ENCODE data around the gene CHST11. TPM values are rescaled to one million over a fixed set of nuclear protein-coding genes. Genes with fewer than 3 reads are reported as not detected.

CHST11 gene
- total RNA-seq, 1 experiment from 2014 or later: 6.7 TPM

DNA sequence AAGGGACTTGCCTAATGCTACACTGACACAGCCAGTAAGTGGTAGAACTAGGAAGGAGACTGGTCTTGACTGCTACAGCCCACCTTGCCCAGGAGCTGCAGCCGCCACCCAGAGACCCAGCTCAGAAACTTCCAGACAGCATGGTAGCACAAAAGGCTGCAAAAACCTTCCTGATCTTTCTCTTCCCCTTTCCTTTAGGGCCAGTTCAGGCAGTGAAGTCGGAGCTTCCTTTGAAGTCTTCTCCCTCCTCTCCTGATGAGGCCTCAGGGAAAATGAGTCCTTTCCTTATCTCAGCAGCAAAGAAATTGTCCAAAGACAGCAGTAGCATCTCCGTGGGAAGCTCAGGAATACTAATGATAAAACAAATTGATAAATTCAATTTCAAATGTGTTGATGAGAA, 21.0 kb upstream of the CHST11 start:
- Histone ChIP-seq H2BK15ac (ENCODE audit: low read depth, low read length) (no peak overlapping the region), H4K8ac (replicated peaks; ENCODE audit: insufficient read length, low read depth, low read length) (no peak overlapping the region), H3K9me3 (ENCODE audit: control insufficient read depth, low read depth, low read length) (no peaks in the 10 kb centered on the region), H4K91ac (ENCODE audit: insufficient read length, low read depth, low read length) (no peak overlapping the region), H3K23me2 (ENCODE audit: insufficient read length, low read depth, low read length, poor library complexity, severe bottlenecking) (no peaks in the 10 kb centered on the region), H3K9ac (ENCODE audit: extremely low read depth, insufficient read length, low read length) (no peak overlapping the region), H3K4me1 (ENCODE audit: insufficient read depth, low read length) (no peaks in the 10 kb centered on the region), H3K27ac (ENCODE audit: insufficient read length, low read depth, low read length) (no peak overlapping the region), H3K4ac (ENCODE audit: low read depth, low read length) (no peak overlapping the region), H3T11ph (ENCODE audit: low read length) (no peak overlapping the region), H2BK120ac (ENCODE audit: low read depth, low read length, poor library complexity, severe bottlenecking) (no peak overlapping the region), H2BK12ac (ENCODE audit: insufficient read length, low read depth, low read length) (no peak overlapping the region), H2BK5ac (ENCODE audit: insufficient read length, low read length) (no peak overlapping the region), H3K23ac (ENCODE audit: insufficient read length, low read depth, low read length) (no peak overlapping the region), H3K4me2 (ENCODE audit: insufficient read depth, insufficient read length, low read length) (no peak overlapping the region), H3K79me1 (ENCODE audit: insufficient read depth, low read depth, low read length, poor library complexity, severe bottlenecking) (no peaks in the 10 kb centered on the region), H2AFZ (ENCODE audit: low read length) (no peak overlapping the region), H4K5ac (ENCODE audit: insufficient read length, low read depth, low read length) (no peak overlapping the region), H4K20me1 (ENCODE audit: control insufficient read depth, insufficient read depth, insufficient read length) (no peaks in the 10 kb centered on the region), H3K79me2 (ENCODE audit: insufficient read depth, low read length) (no peaks in the 10 kb centered on the region), H2AK5ac (ENCODE audit: insufficient read length, low read length) (no peak overlapping the region), H2BK20ac (ENCODE audit: low read depth, low read length, poor library complexity, severe bottlenecking) (no peak overlapping the region), H3K56ac (ENCODE audit: insufficient read length, low read depth, low read length) (no peak overlapping the region), H3K27me3 (ENCODE audit: insufficient read depth, low read length) (no peaks in the 10 kb centered on the region), H3K14ac (ENCODE audit: insufficient read depth, low read length) (no peak overlapping the region), H3K18ac (ENCODE audit: insufficient read length, low read depth, low read length) (no peak overlapping the region)
- no CpG with 5 or more reads among the region's 3 CpGs for WGBS (ENCODE audit: extremely low coverage, insufficient read length, low lambda C conversion rate)
- Mint-ChIP-seq H3K27me3 (ENCODE audit: low read depth) (no peaks in the 10 kb centered on the region; the same call in 1 of the 2 replicates), H3K4me3 (no peak overlapping the region), H3K9me3 (no peaks in the 10 kb centered on the region), H3K27ac (no peak overlapping the region), H3K4me1 (no peaks in the 10 kb centered on the region), H3K36me3 (ENCODE audit: insufficient read depth in 1 of 3, low read depth in 3 of 3) (no peaks in the 10 kb centered on the region)
- DNase-seq: no peak
- TF ChIP-seq, protein P1, sequence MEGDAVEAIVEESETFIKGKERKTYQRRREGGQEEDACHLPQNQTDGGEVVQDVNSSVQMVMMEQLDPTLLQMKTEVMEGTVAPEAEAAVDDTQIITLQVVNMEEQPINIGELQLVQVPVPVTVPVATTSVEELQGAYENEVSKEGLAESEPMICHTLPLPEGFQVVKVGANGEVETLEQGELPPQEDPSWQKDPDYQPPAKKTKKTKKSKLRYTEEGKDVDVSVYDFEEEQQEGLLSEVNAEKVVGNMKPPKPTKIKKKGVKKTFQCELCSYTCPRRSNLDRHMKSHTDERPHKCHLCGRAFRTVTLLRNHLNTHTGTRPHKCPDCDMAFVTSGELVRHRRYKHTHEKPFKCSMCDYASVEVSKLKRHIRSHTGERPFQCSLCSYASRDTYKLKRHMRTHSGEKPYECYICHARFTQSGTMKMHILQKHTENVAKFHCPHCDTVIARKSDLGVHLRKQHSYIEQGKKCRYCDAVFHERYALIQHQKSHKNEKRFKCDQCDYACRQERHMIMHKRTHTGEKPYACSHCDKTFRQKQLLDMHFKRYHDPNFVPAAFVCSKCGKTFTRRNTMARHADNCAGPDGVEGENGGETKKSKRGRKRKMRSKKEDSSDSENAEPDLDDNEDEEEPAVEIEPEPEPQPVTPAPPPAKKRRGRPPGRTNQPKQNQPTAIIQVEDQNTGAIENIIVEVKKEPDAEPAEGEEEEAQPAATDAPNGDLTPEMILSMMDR (conservative IDR thresholded peaks at IDR 0.05): no peak
